ENCODE measurements around the gene PRDM11.

Gene PRDM11

DNA sequence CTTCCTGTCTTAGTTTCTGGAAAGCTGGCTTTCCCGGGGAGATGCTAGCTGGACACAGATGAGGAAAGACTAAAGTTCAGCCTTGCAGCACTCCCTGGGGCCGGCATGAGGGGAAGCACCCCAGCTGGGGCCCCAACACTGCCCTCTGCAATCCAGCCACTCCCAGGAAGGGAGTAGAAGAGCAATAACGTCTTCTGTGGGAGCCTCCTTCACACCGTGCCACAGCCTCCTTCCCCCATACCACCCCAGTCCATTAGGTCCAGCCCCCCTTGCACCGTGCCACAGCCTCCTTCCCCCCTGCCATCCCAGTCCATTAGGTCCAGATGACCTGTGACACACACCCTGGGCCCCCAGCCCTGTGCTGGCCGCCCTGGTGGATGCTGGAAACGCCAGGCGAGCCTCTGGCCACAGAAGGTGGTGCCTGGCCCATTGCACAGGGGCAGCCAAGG lies 44.1 kb upstream of the PRDM11 start:
- H3K4me3 ChIP-seq (ENCODE audit: low read depth, low read length): no peak overlapping the region
- no peaks in the 10 kb centered on the region for H3K36me3 ChIP-seq (ENCODE audit: control insufficient read depth, insufficient read depth, low read length)
- H3K9me3 ChIP-seq (ENCODE audit: control insufficient read depth, low read length): no peaks in the 10 kb centered on the region
- H2AFZ ChIP-seq: no peak overlapping the region
- TF ChIP-seq, protein P1, sequence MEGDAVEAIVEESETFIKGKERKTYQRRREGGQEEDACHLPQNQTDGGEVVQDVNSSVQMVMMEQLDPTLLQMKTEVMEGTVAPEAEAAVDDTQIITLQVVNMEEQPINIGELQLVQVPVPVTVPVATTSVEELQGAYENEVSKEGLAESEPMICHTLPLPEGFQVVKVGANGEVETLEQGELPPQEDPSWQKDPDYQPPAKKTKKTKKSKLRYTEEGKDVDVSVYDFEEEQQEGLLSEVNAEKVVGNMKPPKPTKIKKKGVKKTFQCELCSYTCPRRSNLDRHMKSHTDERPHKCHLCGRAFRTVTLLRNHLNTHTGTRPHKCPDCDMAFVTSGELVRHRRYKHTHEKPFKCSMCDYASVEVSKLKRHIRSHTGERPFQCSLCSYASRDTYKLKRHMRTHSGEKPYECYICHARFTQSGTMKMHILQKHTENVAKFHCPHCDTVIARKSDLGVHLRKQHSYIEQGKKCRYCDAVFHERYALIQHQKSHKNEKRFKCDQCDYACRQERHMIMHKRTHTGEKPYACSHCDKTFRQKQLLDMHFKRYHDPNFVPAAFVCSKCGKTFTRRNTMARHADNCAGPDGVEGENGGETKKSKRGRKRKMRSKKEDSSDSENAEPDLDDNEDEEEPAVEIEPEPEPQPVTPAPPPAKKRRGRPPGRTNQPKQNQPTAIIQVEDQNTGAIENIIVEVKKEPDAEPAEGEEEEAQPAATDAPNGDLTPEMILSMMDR (IDR thresholded peaks at IDR 0.05): no peak
- H3K4me1 ChIP-seq: no peaks in the 10 kb centered on the region
- no peaks in the 10 kb centered on the region for H3K79me2 ChIP-seq
- H3K27ac ChIP-seq: no peak overlapping the region
- H3K4me2 ChIP-seq (ENCODE audit: low read length): no peak overlapping the region
- no peaks in the 10 kb centered on the region for H3K27me3 ChIP-seq (ENCODE audit: control insufficient read depth, insufficient read depth, low read length)
- no peak overlapping the region for H3K9ac ChIP-seq

DNA sequence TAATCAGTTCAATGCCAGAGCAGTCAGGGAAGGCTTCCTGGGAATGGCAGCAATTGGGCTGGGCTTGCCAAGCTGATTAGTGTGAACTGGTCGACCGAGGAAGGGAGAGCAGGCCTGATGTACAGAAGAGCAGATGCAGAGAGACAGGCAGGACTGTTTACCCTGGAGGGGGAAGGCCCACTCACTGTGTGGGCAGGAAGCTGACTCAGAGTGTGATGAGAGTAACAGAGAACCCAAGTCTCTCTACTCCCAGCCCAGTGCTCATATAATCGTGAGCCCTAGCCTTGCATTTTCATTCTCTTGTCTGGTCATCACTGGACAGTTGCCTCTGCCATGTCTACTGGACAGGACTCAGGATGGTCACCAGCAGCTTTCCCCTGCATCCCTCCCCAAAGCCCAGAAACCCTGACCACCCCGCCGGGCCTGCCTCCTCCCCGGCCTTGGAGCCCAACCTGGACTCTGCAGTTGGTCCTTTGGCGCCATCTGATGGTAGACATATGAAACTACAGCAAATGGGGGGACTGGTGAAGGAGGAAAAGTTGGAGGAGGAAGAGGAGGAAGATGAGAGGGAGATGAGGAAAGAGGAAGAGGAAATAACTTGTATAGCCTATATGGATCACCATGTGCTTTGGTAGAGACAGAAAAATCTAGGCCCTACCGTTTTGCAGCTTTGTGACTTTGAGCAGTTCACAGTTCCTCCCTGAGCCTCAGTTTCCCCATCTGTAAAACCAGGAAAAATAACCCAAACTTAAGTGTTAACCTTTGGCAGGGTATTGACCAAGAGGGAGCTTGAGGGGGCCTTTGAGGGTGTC lies 43.4 kb upstream of the PRDM11 start:
- TF ChIP-seq, protein P1 (IDR thresholded peaks at IDR 0.05): peak; percentile 82
- Histone ChIP-seq H3K4me3 (ENCODE audit: low read depth, low read length) (no peak overlapping the region), H3K79me2 (no peaks in the 10 kb centered on the region), H3K4me2 (ENCODE audit: low read length) (no peak overlapping the region), H3K27me3 (ENCODE audit: control insufficient read depth, insufficient read depth, low read length) (no peaks in the 10 kb centered on the region), H3K4me1 (no peaks in the 10 kb centered on the region), H3K9me3 (ENCODE audit: control insufficient read depth, low read length) (no peaks in the 10 kb centered on the region), H3K9ac (no peak overlapping the region), H2AFZ (no peak overlapping the region), H3K36me3 (ENCODE audit: control insufficient read depth, insufficient read depth, low read length) (no peaks in the 10 kb centered on the region), H3K27ac (no peak overlapping the region)

- Histone ChIP-seq H3K4me2 (ENCODE audit: low read length) (no peak overlapping the region), H3K4me1 (no peaks in the 10 kb centered on the region), H3K9ac (no peak overlapping the region), H3K27me3 (ENCODE audit: control insufficient read depth, insufficient read depth, low read length) (no peaks in the 10 kb centered on the region), H3K79me2 (no peaks in the 10 kb centered on the region), H3K36me3 (ENCODE audit: control insufficient read depth, insufficient read depth, low read length) (no peaks in the 10 kb centered on the region), H3K27ac (no peak overlapping the region), H3K4me3 (ENCODE audit: low read depth, low read length) (no peak overlapping the region), H3K9me3 (ENCODE audit: control insufficient read depth, low read length) (no peaks in the 10 kb centered on the region), H2AFZ (no peak overlapping the region)
- TF ChIP-seq, protein P1 (IDR thresholded peaks at IDR 0.05): no peak
Measured at GRCh38 chr11:45104006-45104789, 42.2 kb upstream of the PRDM11 start.

- Histone ChIP-seq H3K27ac (no peak overlapping the region), H3K4me1 (no peaks in the 10 kb centered on the region), H3K4me3 (ENCODE audit: low read depth, low read length) (no peak overlapping the region), H3K27me3 (ENCODE audit: control insufficient read depth, insufficient read depth, low read length) (no peaks in the 10 kb centered on the region), H2AFZ (no peak overlapping the region), H3K36me3 (ENCODE audit: control insufficient read depth, insufficient read depth, low read length) (no peaks in the 10 kb centered on the region), H3K9ac (no peak overlapping the region), H3K4me2 (ENCODE audit: low read length) (no peak overlapping the region), H3K9me3 (ENCODE audit: control insufficient read depth, low read length) (no peaks in the 10 kb centered on the region), H3K79me2 (no peaks in the 10 kb centered on the region)
- TF ChIP-seq, protein P1 (IDR thresholded peaks at IDR 0.05): no peak
Measured at GRCh38 chr11:45104790-45105084, 41.7 kb upstream of the PRDM11 start.

All from parathyroid adenoma (tissue), 2 donors.